Neural progenitor cell (in vitro differentiated cells): Measurements from ENCODE around the gene IGF2. TPM values are rescaled to one million over a fixed set of nuclear protein-coding genes. Genes with fewer than 3 reads are reported as not detected.

Experiments
- DNase-seq: peaks from one replicate; pipeline ENCODE4 v3.0.0-alpha.2; 2016; ENCODE audit warnings: low spot score
- H2AFZ ChIP-seq: fragments of 200-600 bp; sonication (generic); replicated peaks from 2 replicates; pipeline ENCODE4 v1.6.1; 2016; ENCODE audit warnings: antibody characterized with exemption
- H3F3A ChIP-seq: fragments of 200-600 bp; sonication (generic); 2 replicates; pipeline ENCODE4 v1.6.1; 2016; ENCODE audit warnings: antibody characterized with exemption, low read depth
- H3K27ac ChIP-seq: fragments of 200-600 bp; sonication (generic); 2 replicates; pipeline ENCODE4 v1.5.1; 2016; ENCODE audit warnings: mild to moderate bottlenecking
- H3K27me3 ChIP-seq: fragments of 200-600 bp; sonication (generic); 2 replicates; pipeline ENCODE4 v1.6.1; 2016; ENCODE audit warnings: mild to moderate bottlenecking, moderate library complexity
- H3K36me3 ChIP-seq: fragments of 200-600 bp; sonication (generic); 2 replicates; pipeline ENCODE4 v1.5.1; 2016
- H3K4me1 ChIP-seq: fragments of 200-600 bp; sonication (generic); 2 replicates; pipeline ENCODE4 v1.6.1; 2016; ENCODE audit warnings: mixed run types
- H3K4me2 ChIP-seq: fragments of 200-600 bp; sonication (generic); 2 replicates; pipeline ENCODE4 v1.6.1; 2016
- H3K4me3 ChIP-seq: fragments of 200-600 bp; sonication (generic); 2 replicates; pipeline ENCODE4 v1.5.1; 2016
- H3K79me2 ChIP-seq: fragments of 200-600 bp; sonication (generic); 2 replicates; pipeline ENCODE4 v1.6.1; 2016; ENCODE audit warnings: low read depth
- H3K9ac ChIP-seq: fragments of 200-600 bp; sonication (generic); 2 replicates; pipeline ENCODE4 v1.6.1; 2016
- H3K9me3 ChIP-seq: fragments of 200-600 bp; sonication (generic); 2 replicates; pipeline ENCODE4 v1.5.1; 2016; ENCODE audit warnings: low read depth
- H4K20me1 ChIP-seq: fragments of 200-600 bp; sonication (generic); 2 replicates; pipeline ENCODE4 v1.6.1; 2016; ENCODE audit warnings: low read depth
- H3K27ac Mint-ChIP-seq: 3 replicates; pipeline ENCODE4 v1.8.0; 2021; ENCODE audit warnings: mixed read lengths
- H3K27me3 Mint-ChIP-seq: 2 replicates; pipeline ENCODE4 v1.8.0; 2022; ENCODE audit warnings: low read depth, mild to moderate bottlenecking, inconsistent platforms, moderate library complexity, mixed read lengths; ENCODE audit not compliant: insufficient read depth
- H3K36me3 Mint-ChIP-seq: 3 replicates; pipeline ENCODE4 v1.8.0; 2021; ENCODE audit warnings: mixed read lengths
- H3K4me1 Mint-ChIP-seq: 3 replicates; pipeline ENCODE4 v1.8.0; 2021; ENCODE audit warnings: mixed read lengths
- H3K4me3 Mint-ChIP-seq: 3 replicates; pipeline ENCODE4 v1.8.0; 2021; ENCODE audit warnings: mild to moderate bottlenecking, moderate library complexity, mixed read lengths
- H3K9me3 Mint-ChIP-seq: 3 replicates; pipeline ENCODE4 v1.8.0; 2020; ENCODE audit warnings: mixed read lengths
- CTCF ChIP-seq: fragments of 200-600 bp; sonication (generic); IDR thresholded peaks from 2 replicates; pipeline ENCODE4 v1.5.1; 2017; ENCODE audit warnings: antibody characterized with exemption, mild to moderate bottlenecking
- EZH2 ChIP-seq: fragments of 200-600 bp; sonication (generic); IDR thresholded peaks from 2 replicates; pipeline ENCODE4 v1.6.1; 2017; ENCODE audit warnings: antibody characterized with exemption, mild to moderate bottlenecking, moderate library complexity
- EZH2phosphoT487 ChIP-seq: fragments of 200-600 bp; sonication (generic); IDR thresholded peaks from 2 replicates; pipeline ENCODE4 v1.6.1; 2017; ENCODE audit warnings: antibody characterized with exemption
- total RNA-seq: library from RNA; depleted of rRNA; stranded (reverse); fragments of >200 nt; gene quantifications from 2 replicates; pipeline ENCODE4 v1.2.3, GENCODE V29; 2015; ENCODE audit warnings: low replicate concordance

Gene IGF2
- total RNA-seq, 1 donor from 2014 or later = 0.45 TPM

GRCh38 chr11:2132246-2132645 lies 6.9 kb downstream of the IGF2 start:
- DNase-seq = no peak
- H3K4me1 Mint-ChIP-seq = peaks cover 19% of the 10 kb centered on the region
- H2AFZ ChIP-seq = no peak overlapping the region
- peaks cover under 1% of the 10 kb centered on the region for H3F3A ChIP-seq
- peaks cover 42% of the 10 kb centered on the region for H3K27me3 Mint-ChIP-seq
- H3K9ac ChIP-seq = no peak overlapping the region
- H3K4me2 ChIP-seq = no peak overlapping the region
- H3K27me3 ChIP-seq = peaks cover 55% of the 10 kb centered on the region
- H3K9me3 Mint-ChIP-seq = peaks cover 3% of the 10 kb centered on the region
- H3K27ac ChIP-seq = no peak overlapping the region
- H3K9me3 ChIP-seq = no peaks in the 10 kb centered on the region
- H3K4me3 Mint-ChIP-seq = no peak overlapping the region
- no peaks in the 10 kb centered on the region for H3K36me3 ChIP-seq
- no peak for TF ChIP-seq EZH2phosphoT487
- TF ChIP-seq CTCF = no peak
- no peak for TF ChIP-seq EZH2
- H3K4me1 ChIP-seq = no peaks in the 10 kb centered on the region
- no peak overlapping the region for H3K27ac Mint-ChIP-seq
- no peaks in the 10 kb centered on the region for H3K36me3 Mint-ChIP-seq
- no peak overlapping the region for H3K4me3 ChIP-seq
- H4K20me1 ChIP-seq = no peaks in the 10 kb centered on the region
- no peaks in the 10 kb centered on the region for H3K79me2 ChIP-seq

DNA sequence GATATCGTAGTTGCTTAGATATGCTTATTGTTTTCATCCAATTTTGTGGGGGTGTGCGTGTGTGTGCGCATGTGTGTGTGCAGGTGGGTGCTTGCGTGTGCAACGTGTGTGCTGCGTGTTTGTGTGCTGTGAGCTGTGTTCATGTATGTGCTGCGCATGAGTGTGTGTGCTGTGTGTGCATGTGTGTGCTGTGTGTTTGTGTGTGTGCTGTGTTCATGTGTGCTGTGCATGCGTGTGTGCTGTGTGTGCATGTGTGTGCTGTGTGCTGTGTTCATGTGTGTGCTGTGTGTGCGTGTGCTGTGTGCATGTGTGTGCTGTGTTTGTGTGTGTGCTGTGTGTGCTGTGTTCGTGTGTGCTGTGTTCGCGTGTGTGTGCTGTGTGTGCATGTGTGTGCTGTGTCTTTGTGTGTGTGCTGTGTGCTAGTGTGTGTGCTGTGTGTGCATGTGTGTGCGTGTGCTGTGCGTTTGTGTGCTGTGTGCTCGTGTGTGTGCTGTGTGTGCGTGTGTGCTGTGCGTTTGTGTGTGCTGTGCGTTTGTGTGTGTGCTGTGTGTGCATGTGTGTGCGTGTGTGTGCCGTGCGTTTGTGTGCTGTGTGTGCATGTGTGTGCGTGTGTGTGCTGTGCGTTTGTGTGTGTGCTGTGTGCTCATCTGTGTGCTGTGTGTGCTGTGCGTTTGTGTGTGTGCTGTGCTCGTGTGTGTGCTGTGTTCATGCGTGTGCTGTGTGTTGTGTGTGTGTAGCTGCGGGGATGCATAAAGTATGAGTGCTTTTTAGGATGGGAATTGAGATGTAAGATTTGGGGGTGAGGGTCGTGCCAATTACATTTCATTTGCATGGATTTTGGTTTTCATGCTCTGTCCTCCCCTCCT lies 7.6 kb downstream of the IGF2 start:
- Histone ChIP-seq H3K9ac (no peak overlapping the region), H2AFZ (no peak overlapping the region), H3K27ac (no peak overlapping the region), H3K4me1 (no peaks in the 10 kb centered on the region), H3K4me2 (no peak overlapping the region), H3K36me3 (no peaks in the 10 kb centered on the region), H3K27me3 (peaks cover 49% of the 10 kb centered on the region), H3K9me3 (no peaks in the 10 kb centered on the region), H3K79me2 (no peaks in the 10 kb centered on the region), H4K20me1 (no peaks in the 10 kb centered on the region), H3F3A (no peaks in the 10 kb centered on the region), H3K4me3 (no peak overlapping the region)
- Mint-ChIP-seq H3K36me3 (no peaks in the 10 kb centered on the region), H3K4me1 (peaks cover 18% of the 10 kb centered on the region), H3K27ac (peak overlapping the region; percentile 40), H3K9me3 (peaks cover 3% of the 10 kb centered on the region), H3K4me3 (peak overlapping the region; percentile 36), H3K27me3 (peaks cover 39% of the 10 kb centered on the region)
- DNase-seq = no peak
- TF ChIP-seq CTCF (no peak), EZH2phosphoT487 (no peak), EZH2 (no peak)

DNA sequence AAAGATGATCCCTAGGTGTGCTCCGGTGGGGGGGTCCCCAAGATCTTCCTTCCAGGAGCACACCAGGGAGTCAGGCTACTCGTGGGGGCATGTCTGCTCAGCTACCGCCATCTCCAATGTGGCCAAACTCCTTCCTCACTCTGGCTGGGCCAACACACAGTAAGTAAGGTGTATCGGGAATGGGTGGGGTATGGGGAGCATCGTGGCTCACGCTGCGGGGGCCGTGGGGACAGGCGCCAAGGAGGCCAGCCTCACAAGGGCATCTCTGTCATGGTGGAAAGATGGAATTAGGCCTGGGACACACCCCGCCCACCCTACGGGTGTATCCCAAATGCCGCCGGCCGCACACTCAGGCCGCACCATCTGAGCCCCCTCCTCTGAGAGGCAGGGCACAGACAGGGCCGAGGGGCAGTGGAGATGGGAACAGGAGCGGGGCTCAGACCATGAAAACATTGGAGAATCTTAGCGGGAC lies 8.3 kb downstream of the IGF2 start:
- H3K27me3 Mint-ChIP-seq = peaks cover 34% of the 10 kb centered on the region
- H3K4me3 ChIP-seq = no peak overlapping the region

More for the DNA sequence above, 8.3 kb downstream of the IGF2 start:
- H3K79me2 ChIP-seq = no peaks in the 10 kb centered on the region
- Mint-ChIP-seq H3K4me1 (peaks cover 16% of the 10 kb centered on the region), H3K27ac (peak overlapping the region; percentile 81), H3K9me3 (peaks cover 3% of the 10 kb centered on the region), H3K36me3 (no peaks in the 10 kb centered on the region), H3K4me3 (no peak overlapping the region)
- H3K4me2 ChIP-seq = no peak overlapping the region
- H3K27me3 ChIP-seq = peaks cover 42% of the 10 kb centered on the region
- H3K4me1 ChIP-seq = no peaks in the 10 kb centered on the region
- H3K9me3 ChIP-seq = no peaks in the 10 kb centered on the region
- H4K20me1 ChIP-seq = no peaks in the 10 kb centered on the region
- no peak for DNase-seq
- no peak overlapping the region for H2AFZ ChIP-seq
- no peak overlapping the region for H3K9ac ChIP-seq
- no peak for TF ChIP-seq EZH2phosphoT487
- no peak for TF ChIP-seq CTCF
- TF ChIP-seq EZH2 = no peak
- no peaks in the 10 kb centered on the region for H3F3A ChIP-seq
- no peak overlapping the region for H3K27ac ChIP-seq
- H3K36me3 ChIP-seq = no peaks in the 10 kb centered on the region
